ENCODE measurements around the gene NOX1. TPM values are rescaled to one million over a fixed set of nuclear protein-coding genes. Genes with fewer than 3 reads are reported as not detected.
"Not testable (repeated sequence)": the region's sequence is repeated elsewhere in the genome, so short reads cannot be mapped to it uniquely, and the experiment has no call there.

NOX1 gene
- total RNA-seq, 1 donor from 2014 or later = not detected

GRCh38 chrX:100797359-100797758 lies 76.8 kb downstream of the NOX1 start:
- Mint-ChIP-seq H3K4me1 (ENCODE audit: low read depth, unreplicated experiment) (no peaks in the 10 kb centered on the region), H3K9me3 (ENCODE audit: unreplicated experiment) (no peaks in the 10 kb centered on the region), H3K27me3 (ENCODE audit: unreplicated experiment) (peaks cover 2% of the 10 kb centered on the region), H3K4me3 (ENCODE audit: unreplicated experiment) (no peak overlapping the region), H3K36me3 (ENCODE audit: unreplicated experiment) (no peaks in the 10 kb centered on the region), H3K27ac (ENCODE audit: unreplicated experiment) (no peak overlapping the region)
- TF ChIP-seq CTCF (IDR thresholded peaks at IDR 0.05; ENCODE audit: partially characterized antibody, unreplicated experiment) = no peak
- no peak for DNase-seq

- H3K27ac Mint-ChIP-seq (ENCODE audit: unreplicated experiment); H3K4me1 Mint-ChIP-seq (ENCODE audit: low read depth, unreplicated experiment); H3K4me3 Mint-ChIP-seq (ENCODE audit: unreplicated experiment); H3K9me3 Mint-ChIP-seq (ENCODE audit: unreplicated experiment); H3K27me3 Mint-ChIP-seq (ENCODE audit: unreplicated experiment); DNase-seq; H3K36me3 Mint-ChIP-seq (ENCODE audit: unreplicated experiment): not testable (repeated sequence)
Observed at GRCh38 chrX:100796371-100796770, 77.8 kb downstream of the NOX1 start.

Other genes with a start within 250 kb of the NOX1 start
- 25.7 TPM for gene TSPAN6, start 237.6 kb downstream of the NOX1 start, total RNA-seq (ENCODE audit: unreplicated experiment)
- gene SRPX2, start 230.2 kb downstream of the NOX1 start, total RNA-seq (ENCODE audit: unreplicated experiment) = not detected
- 0.25 TPM for gene SYTL4, start 142.2 kb downstream of the NOX1 start, total RNA-seq (ENCODE audit: unreplicated experiment)
- 17.2 TPM for gene CSTF2, start 54.0 kb downstream of the NOX1 start, total RNA-seq (ENCODE audit: unreplicated experiment)
- gene XKRX, start 54.6 kb upstream of the NOX1 start, total RNA-seq (ENCODE audit: unreplicated experiment) = not detected
- gene ARL13A, start 95.3 kb upstream of the NOX1 start, total RNA-seq (ENCODE audit: unreplicated experiment) = not detected
- 5.1 TPM for gene TRMT2B, start 177.8 kb upstream of the NOX1 start, total RNA-seq (ENCODE audit: unreplicated experiment)
- 27.5 TPM for gene TMEM35A, start 204.5 kb upstream of the NOX1 start, total RNA-seq (ENCODE audit: unreplicated experiment)
- 10.2 TPM for gene CENPI, start 223.8 kb upstream of the NOX1 start, total RNA-seq (ENCODE audit: unreplicated experiment)

Data from glutamatergic neuron (in vitro differentiated cells).